Measurements from ENCODE around the gene CROCC.
"Not testable (repeated sequence)": the region's sequence is repeated elsewhere in the genome, so short reads cannot be mapped to it uniquely, and the experiment has no call there.

Gene CROCC

GRCh38 chr1:16916036-16916880 lies 5.5 kb upstream of the CROCC start:
- not testable (repeated sequence) for DNase-seq (ENCODE audit: low spot score)

DNA sequence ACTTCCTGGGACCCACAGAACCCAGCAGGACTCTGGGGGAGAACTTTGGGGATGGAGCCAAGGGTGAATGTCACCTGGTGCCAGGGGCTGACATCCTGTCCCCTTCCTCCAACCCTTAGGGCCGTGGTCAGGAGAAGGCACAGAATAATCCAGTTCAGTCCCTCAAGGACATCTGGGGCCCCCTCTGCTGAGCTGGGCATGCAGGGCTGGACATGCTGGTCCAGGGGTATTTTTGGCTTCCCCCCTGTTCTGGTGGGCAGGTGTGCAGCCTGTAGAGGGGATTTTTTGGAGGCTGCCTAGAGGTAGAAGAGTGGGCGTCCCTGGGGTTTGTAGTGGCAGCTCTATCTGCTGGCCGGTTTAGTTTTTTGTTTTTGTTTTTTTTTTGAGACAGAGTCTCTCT lies 3.4 kb upstream of the CROCC start:
- DNase-seq (ENCODE audit: low spot score), result no peak

- DNase-seq (ENCODE audit: low spot score), result not testable (repeated sequence)
Observed at GRCh38 chr1:16918936-16919665, 2.6 kb upstream of the CROCC start.

GRCh38 chr1:16920951-16921350 lies 780 bp upstream of the CROCC start:
- DNase-seq (ENCODE audit: low spot score), result no peak

DNA sequence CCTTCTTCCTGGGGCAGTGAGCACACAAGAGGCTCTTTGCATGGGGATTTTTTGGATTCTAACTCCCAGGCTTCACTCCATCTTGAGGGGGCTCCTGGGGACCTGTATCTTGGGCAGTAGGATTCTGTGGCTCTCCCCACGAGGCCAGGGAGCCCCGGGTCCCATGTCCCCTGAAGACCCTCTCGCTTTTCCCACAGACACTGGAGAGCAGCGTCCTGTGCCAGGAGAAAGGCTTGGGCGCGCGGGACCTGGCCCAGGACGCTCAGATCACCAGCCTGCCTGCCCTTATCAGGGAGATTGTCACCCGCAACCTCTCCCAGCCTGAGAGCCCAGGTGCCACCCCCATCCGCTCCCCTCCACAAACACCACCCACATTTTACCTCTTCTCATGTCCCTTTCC lies 735 bp downstream of the CROCC start:
- DNase-seq (ENCODE audit: low spot score), result no peak

GRCh38 chr1:16922885-16923431 lies 1.2 kb downstream of the CROCC start:
- DNase-seq (ENCODE audit: low spot score), result no peak

GRCh38 chr1:16924216-16924918 lies 2.6 kb downstream of the CROCC start:
- no peak for DNase-seq (ENCODE audit: low spot score)

DNA sequence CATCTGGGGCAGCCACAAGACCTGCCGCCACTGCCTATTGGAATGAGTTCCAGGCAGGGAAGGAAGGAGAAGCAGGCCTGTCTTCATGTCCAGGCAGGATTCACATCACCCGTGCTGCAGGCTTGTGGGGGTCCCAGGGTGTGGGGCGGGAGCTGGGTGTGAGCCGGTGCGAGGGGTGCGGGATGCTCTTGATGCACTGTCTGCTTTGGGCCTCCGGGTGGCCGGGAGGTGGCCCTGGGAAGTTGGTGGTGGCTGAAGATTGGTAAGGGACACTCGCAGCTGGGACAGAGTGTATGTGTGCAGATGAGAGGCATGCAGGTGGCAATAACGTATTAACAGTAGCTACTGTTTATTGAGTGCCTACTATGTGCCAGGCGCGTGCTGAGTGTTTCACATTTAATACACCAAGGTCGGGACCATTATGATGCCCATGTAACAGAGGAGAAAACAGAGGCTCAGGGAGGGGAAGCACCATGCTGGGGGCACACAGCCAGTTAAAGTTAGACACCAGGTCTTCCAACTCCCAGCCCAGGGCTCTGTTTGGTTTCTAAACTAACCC lies 3.3 kb downstream of the CROCC start:
- DNase-seq (ENCODE audit: low spot score), result peak; percentile 49

GRCh38 chr1:16925635-16926490 lies 4.1 kb downstream of the CROCC start:
- DNase-seq (ENCODE audit: low spot score), result peak; percentile 35

DNA sequence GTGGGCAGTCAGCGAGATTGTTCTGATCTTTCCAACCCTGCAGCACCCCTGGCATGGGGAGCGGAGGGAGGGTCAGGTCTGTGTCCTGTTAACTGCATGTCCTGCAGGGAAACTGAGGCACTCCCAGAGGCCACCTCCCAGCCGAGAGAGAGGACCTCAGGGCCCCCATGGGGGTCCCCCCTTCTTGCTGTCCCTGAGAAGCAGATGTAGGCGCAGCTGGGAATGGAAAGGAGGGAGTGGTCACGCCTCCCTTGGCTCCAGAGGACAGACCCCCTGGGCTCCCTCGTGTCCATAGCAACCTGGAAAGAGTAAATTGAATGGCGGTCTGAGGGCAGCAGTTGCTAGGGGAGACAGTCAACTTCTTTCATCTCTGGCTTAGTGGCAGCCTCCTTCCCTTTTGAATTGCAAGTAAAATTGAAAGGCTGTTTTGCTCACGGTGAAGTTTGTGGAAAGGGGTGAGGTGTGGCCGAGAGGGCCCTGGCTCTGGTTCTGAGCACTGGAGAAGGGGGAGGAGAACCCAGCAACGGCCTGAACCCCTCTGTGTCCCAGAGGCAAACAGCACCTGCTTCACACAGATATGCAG lies 4.9 kb downstream of the CROCC start:
- no peak for DNase-seq (ENCODE audit: low spot score)

DNA sequence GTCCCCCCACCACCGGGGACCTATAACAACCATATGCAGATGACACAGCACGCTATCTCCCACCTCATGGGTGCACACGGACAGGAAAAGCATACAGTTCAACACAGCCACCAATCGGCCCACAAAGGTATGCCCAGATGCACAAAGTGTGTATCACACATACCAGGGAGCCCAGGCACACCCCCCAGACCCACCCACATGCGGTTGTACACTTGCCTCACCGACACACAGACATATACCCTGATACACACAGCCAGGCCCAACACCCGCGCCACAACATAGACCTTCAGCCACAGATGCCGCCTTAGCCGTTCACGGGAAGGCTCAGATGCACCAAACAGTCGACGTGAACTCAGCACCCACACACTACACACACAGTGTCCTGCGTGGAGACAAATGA lies 5.5 kb downstream of the CROCC start:
- no peak for DNase-seq (ENCODE audit: low spot score)

- DNase-seq (ENCODE audit: low spot score), result no peak
Observed at GRCh38 chr1:16927711-16928485, 6.2 kb downstream of the CROCC start.

- not testable (repeated sequence) for DNase-seq (ENCODE audit: low spot score)
Observed at GRCh38 chr1:16929146-16930041, 7.7 kb downstream of the CROCC start.

GRCh38 chr1:16931206-16931934 lies 9.6 kb downstream of the CROCC start:
- DNase-seq (ENCODE audit: low spot score), result not testable (repeated sequence)

DNA sequence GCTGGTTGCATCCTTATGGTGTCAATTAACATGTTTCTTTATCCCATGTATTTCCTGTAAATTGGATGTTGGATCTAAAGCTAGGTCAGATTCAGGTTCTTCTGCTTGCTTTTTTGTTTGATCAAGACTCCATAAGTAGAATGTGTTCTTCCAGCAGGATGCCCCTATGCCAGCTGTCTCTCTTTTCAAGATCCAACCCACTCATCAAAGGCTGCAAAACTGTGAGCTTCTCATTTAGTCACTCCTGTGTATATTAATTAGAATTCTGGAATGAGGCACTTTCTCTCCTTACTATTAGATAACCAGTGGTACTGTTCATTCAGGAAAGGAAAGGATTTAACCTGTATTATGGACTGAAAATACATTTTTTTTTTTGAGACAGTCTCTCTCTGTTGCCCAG lies 12.2 kb downstream of the CROCC start:
- not testable (repeated sequence) for DNase-seq (ENCODE audit: low spot score)

GRCh38 chr1:16936580-16936979 lies 14.8 kb downstream of the CROCC start:
- not testable (repeated sequence) for DNase-seq (ENCODE audit: low spot score)

DNA sequence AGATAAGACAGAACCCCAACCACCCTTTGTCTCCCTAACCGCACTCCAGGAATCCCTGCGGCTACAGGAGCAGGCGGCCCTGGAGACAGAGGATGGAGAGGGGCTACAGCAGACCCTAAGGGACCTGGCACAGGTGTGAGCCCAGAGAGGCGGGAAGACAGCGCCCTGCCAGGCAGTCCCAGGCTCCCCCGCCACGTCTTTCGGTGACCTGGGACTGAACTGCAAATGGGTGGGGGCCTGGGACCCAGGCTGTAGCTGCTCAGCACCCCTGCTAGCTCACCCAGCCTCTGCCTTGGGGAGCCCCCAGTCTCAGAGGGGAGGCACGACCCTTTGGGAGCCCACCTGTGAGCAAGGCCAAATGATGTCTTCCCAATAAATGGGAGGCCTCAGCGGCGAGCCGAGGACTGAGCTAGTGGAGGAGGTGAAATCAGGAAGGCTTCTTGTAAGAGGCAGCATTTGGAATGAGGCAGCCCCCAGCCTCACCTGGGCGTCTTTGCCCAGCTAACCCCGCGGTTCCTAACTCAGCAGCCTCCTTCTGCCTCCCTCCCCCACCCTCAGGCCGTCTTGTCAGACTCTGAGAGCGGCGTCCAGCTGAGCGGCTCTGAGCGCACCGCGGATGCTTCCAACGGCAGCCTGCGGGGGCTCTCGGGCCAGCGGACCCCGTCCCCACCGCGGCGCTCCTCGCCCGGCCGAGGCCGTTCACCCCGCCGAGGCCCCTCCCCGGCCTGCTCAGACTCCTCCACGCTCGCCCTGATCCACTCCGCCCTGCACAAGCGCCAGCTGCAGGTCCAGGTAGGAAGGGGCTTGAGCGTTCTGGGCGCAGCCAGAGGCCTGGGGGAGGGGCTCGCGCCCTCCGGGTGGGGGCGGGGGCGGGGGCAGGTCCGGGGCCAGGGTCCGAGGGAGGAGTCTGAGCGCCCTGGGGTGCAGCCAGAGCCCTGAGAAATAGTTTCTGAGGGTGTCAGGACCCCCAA lies 16.9 kb downstream of the CROCC start:
- DNase-seq (ENCODE audit: low spot score), result no peak
